Esophagus mucosa (tissue), 1 donor: ENCODE data around the gene DFFB. TPM values are rescaled to one million over a fixed set of nuclear protein-coding genes. Genes with fewer than 3 reads are reported as not detected.
A peak's percentile ranks its signal among the peaks of the same experiment; 100 is the strongest.

Source experiments
- ATAC-seq: fragments of 200-7000 bp; cut with Tn5 transposase; one replicate; pipeline ENCODE4 v1.9.1; 2020
- total RNA-seq: library from RNA; stranded (reverse); gene quantifications from one replicate; pipeline ENCODE4 v1.2.4, GENCODE V29; 2023
- donor health status: DM: yes; HTN: yes; CAD: no.

The DFFB gene
- total RNA-seq, 1 donor from 2014 or later: 2.4 TPM

- ATAC-seq: no peak
These were observed 22.6 kb upstream of the DFFB start for GRCh38 chr1:3834701-3835100.

GRCh38 chr1:3836421-3836820 lies 20.9 kb upstream of the DFFB start:
- no peak for ATAC-seq

GRCh38 chr1:3837200-3837599 lies 20.1 kb upstream of the DFFB start:
- no peak for ATAC-seq

- no peak for ATAC-seq
These were observed 19.6 kb upstream of the DFFB start for GRCh38 chr1:3837685-3838084.

- ATAC-seq: no peak
These were observed 18.5 kb upstream of the DFFB start for GRCh38 chr1:3838788-3839187.

GRCh38 chr1:3841491-3841890 lies 15.8 kb upstream of the DFFB start:
- no peak for ATAC-seq

GRCh38 chr1:3842912-3843311 lies 14.4 kb upstream of the DFFB start:
- ATAC-seq: no peak

- ATAC-seq: no peak
These were observed 10.7 kb upstream of the DFFB start for GRCh38 chr1:3846541-3846940.

- ATAC-seq: no peak
These were observed 10.2 kb upstream of the DFFB start for GRCh38 chr1:3847081-3847480.

GRCh38 chr1:3850857-3851256 lies 6.4 kb upstream of the DFFB start:
- ATAC-seq: peak; percentile 14

GRCh38 chr1:3851292-3851691 lies 6.0 kb upstream of the DFFB start:
- ATAC-seq: no peak

- ATAC-seq: no peak
These were observed 5.2 kb upstream of the DFFB start for GRCh38 chr1:3852091-3852490.

- no peak for ATAC-seq
These were observed 4.4 kb upstream of the DFFB start for GRCh38 chr1:3852711-3853485.

- peak; percentile 1 for ATAC-seq
These were observed 484 bp downstream of the DFFB start for GRCh38 chr1:3857791-3858129.

- ATAC-seq: peak; percentile 9
These were observed 1.1 kb downstream of the DFFB start for GRCh38 chr1:3858231-3858981.

GRCh38 chr1:3863231-3863935 lies 6.1 kb downstream of the DFFB start:
- no peak for ATAC-seq

GRCh38 chr1:3864884-3865283 lies 7.6 kb downstream of the DFFB start:
- no peak for ATAC-seq

GRCh38 chr1:3865606-3866160 lies 8.4 kb downstream of the DFFB start:
- ATAC-seq: no peak

- ATAC-seq: peak; percentile 52
These were observed 11.3 kb downstream of the DFFB start for GRCh38 chr1:3868464-3869006.

- peak; percentile 16 for ATAC-seq
These were observed 12.6 kb downstream of the DFFB start for GRCh38 chr1:3869751-3870301.

- no peak for ATAC-seq
These were observed 14.2 kb downstream of the DFFB start for GRCh38 chr1:3871451-3871805.

- no peak for ATAC-seq
These were observed 15.3 kb downstream of the DFFB start for GRCh38 chr1:3872546-3872945.

- ATAC-seq: no peak
These were observed 17.5 kb downstream of the DFFB start for GRCh38 chr1:3874736-3875135.
